GM19193 (cell line): ENCODE measurements around the gene FBXO31.

ENCODE experiments used
- POLR2A ChIP-seq: IDR thresholded peaks from 4 replicates; pipeline ENCODE4 v1.6.1; 2011; ENCODE audit not compliant: insufficient read depth, insufficient read length; ENCODE audit errors: extremely low read depth

FBXO31 gene

GRCh38 chr16:87295259-87295658 is 88.3 kb downstream of the FBXO31 start:
- no peak for TF ChIP-seq POLR2A

- TF ChIP-seq POLR2A, result no peak
These were observed 89.6 kb downstream of the FBXO31 start for GRCh38 chr16:87293990-87294389.

GRCh38 chr16:87291944-87292343 is 91.6 kb downstream of the FBXO31 start:
- TF ChIP-seq POLR2A, result no peak

GRCh38 chr16:87288753-87289362 is 94.7 kb downstream of the FBXO31 start:
- TF ChIP-seq POLR2A, result no peak

- TF ChIP-seq POLR2A, result no peak
These were observed 96.5 kb downstream of the FBXO31 start for GRCh38 chr16:87286839-87287626.

GRCh38 chr16:87284183-87284582 is 99.4 kb downstream of the FBXO31 start:
- no peak for TF ChIP-seq POLR2A

GRCh38 chr16:87279094-87279658 is 104.4 kb downstream of the FBXO31 start:
- no peak for TF ChIP-seq POLR2A

GRCh38 chr16:87278191-87279093 is 105.1 kb downstream of the FBXO31 start:
- no peak for TF ChIP-seq POLR2A
